ENCODE results near the gene RAI1.

Gene RAI1

GRCh38 chr17:17851103-17852002 lies 170.1 kb downstream of the RAI1 start:
- no peak for DNase-seq

GRCh38 chr17:17852930-17853329 lies 171.7 kb downstream of the RAI1 start:
- DNase-seq: no peak

- no peak for DNase-seq
Observed at GRCh38 chr17:17853811-17854447, 172.7 kb downstream of the RAI1 start.

- DNase-seq: no peak
Observed at GRCh38 chr17:17855976-17856375, 174.7 kb downstream of the RAI1 start.

- DNase-seq: no peak
Observed at GRCh38 chr17:17856386-17856785, 175.1 kb downstream of the RAI1 start.

GRCh38 chr17:17857496-17857895 lies 176.2 kb downstream of the RAI1 start:
- no peak for DNase-seq

- peak; percentile 76 for DNase-seq
Observed at GRCh38 chr17:17859909-17860765, 178.9 kb downstream of the RAI1 start.

GRCh38 chr17:17860766-17861107 lies 179.5 kb downstream of the RAI1 start:
- no peak for DNase-seq

Measured in RPMI8226 (cell line).